GM12878 (cell line): Measurements from ENCODE around the gene MCHR1. TPM values are rescaled to one million over a fixed set of nuclear protein-coding genes. Genes with fewer than 3 reads are reported as not detected.
A peak's percentile ranks its signal among the peaks of the same experiment; 100 is the strongest.

Experiments used
- ATAC-seq: fragments of 200-7000 bp; cut with Tn5 transposase; 3 replicates; pipeline ENCODE4 v1.9.1; 2020; ENCODE audit warnings: mild to moderate bottlenecking, moderate library complexity
- BruUV-seq: library from RNA; stranded (reverse); fragments of 400-500 nt; replicated peaks from 2 replicates; lab custom pipeline; 2021; lab: Mats Ljungman, UMichigan
- CTCF ChIA-PET: fragments of 300-600 bp; sonication (Branson Sonifier 250); formaldehyde crosslinking; extraction: SDS; loops from one replicate; lab custom pipeline; 2021; ENCODE audit warnings: inconsistent platforms; lab: Yijun Ruan, JAX
- POLR2A ChIA-PET: fragments of 350-600 bp; formaldehyde crosslinking; extraction: SDS; loops from one replicate; lab custom pipeline; 2021; ENCODE audit warnings: inconsistent platforms; lab: Charles Lee
- RAD21 ChIA-PET: fragments of 300-600 bp; sonication (Branson Sonifier 250); formaldehyde crosslinking; loops from one replicate; lab custom pipeline; 2023; ENCODE audit warnings: antibody characterized with exemption; ENCODE audit not compliant: unreplicated experiment; lab: Charles Lee
- SMC1A ChIA-PET: fragments of 300-600 bp; sonication (Branson Sonifier 250); formaldehyde crosslinking; loops from one replicate; lab custom pipeline; 2023; ENCODE audit not compliant: unreplicated experiment, uncharacterized antibody; lab: Charles Lee
- DNase-seq: peaks from one replicate; pipeline ENCODE4 v3.0.0-alpha.2; 2011; ENCODE audit warnings: low read depth, low spot score
- FAIRE-seq: peaks from 3 replicates; lab custom pipeline; 2011; peaks lifted over from hg19 to GRCh38; lab: Jason Lieb, UNC
- H2AFZ ChIP-seq: 2 replicates; pipeline ENCODE4 v1.6.0; 2011; ENCODE audit warnings: low read depth, low read length, control low read depth; ENCODE audit not compliant: control insufficient read depth
- H3K27ac ChIP-seq: 2 replicates; pipeline ENCODE4 v1.5.1; 2011; ENCODE audit warnings: control low read depth; ENCODE audit not compliant: control insufficient read depth, insufficient read depth
- H3K27me3 ChIP-seq, 2 experiments: replicated peaks in 1 of 2; 2 replicates each; pipeline versions ENCODE4 v1.6.0 to v1.6.1; 2011; ENCODE audit warnings: low read length in 1 of 2; ENCODE audit not compliant: control insufficient read depth in 2 of 2, insufficient read depth in 2 of 2
- H3K36me3 ChIP-seq, 2 experiments: 2 replicates each; pipeline ENCODE4 v1.5.1; 2011; ENCODE audit warnings: low read length in 1 of 2; ENCODE audit not compliant: control insufficient read depth in 2 of 2, insufficient read depth in 2 of 2
- H3K4me1 ChIP-seq: 2 replicates; pipeline ENCODE4 v1.6.1; 2011; ENCODE audit warnings: mild to moderate bottlenecking, low read length, moderate library complexity, mixed read lengths; ENCODE audit not compliant: control insufficient read depth, insufficient read depth
- H3K4me2 ChIP-seq: 2 replicates; pipeline ENCODE4 v1.6.0; 2011; ENCODE audit warnings: control low read depth; ENCODE audit not compliant: control insufficient read depth, insufficient read depth
- H3K4me3 ChIP-seq: fragments of 200-600 bp; sonication (generic); 2 replicates; pipeline ENCODE4 v1.5.1; 2016
- H3K79me2 ChIP-seq: 2 replicates; pipeline ENCODE4 v1.6.0; 2011; ENCODE audit warnings: low read length; ENCODE audit not compliant: control insufficient read depth, insufficient read depth
- H3K9ac ChIP-seq: 2 replicates; pipeline ENCODE4 v1.8.0; 2011; ENCODE audit warnings: low read length, control low read depth, mixed read lengths; ENCODE audit not compliant: control insufficient read depth, insufficient read depth
- H3K9me3 ChIP-seq: replicated peaks from 3 replicates; pipeline ENCODE4 v1.5.1; 2011; ENCODE audit warnings: mild to moderate bottlenecking, low read length; ENCODE audit not compliant: control insufficient read depth, insufficient read depth
- H4K20me1 ChIP-seq: 2 replicates; pipeline ENCODE4 v1.6.0; 2011; ENCODE audit not compliant: control insufficient read depth, insufficient read depth
- LARP7 ChIP-seq: fragments of 450-650 bp; IDR thresholded peaks from 2 replicates; pipeline ENCODE4 v1.6.1; 2017; ENCODE audit warnings: mild to moderate bottlenecking
- TCF7 ChIP-seq: IDR thresholded peaks from 2 replicates; pipeline ENCODE4 v1.6.1; 2014; ENCODE audit warnings: antibody characterized with exemption, borderline replicate concordance
- WGBS: methylation state at CpG from one replicate; pipeline ENCODE4 v1.1.6; 2016; ENCODE audit warnings: low lambda C conversion rate; ENCODE audit not compliant: insufficient replicate concordance, insufficient coverage; ENCODE audit errors: missing lambda C conversion rate; 5-methylcytosine and 5-hydroxymethylcytosine counted together
- in situ Hi-C: fragments of 300-500 bp; cut with MboI; formaldehyde crosslinking; loops from 9 replicates; pipeline ENCODE4 v1.14.3; 2018; ENCODE audit warnings: mixed read lengths
- intact Hi-C: fragments of 100-400 bp; cut with micrococcal nuclease; formaldehyde crosslinking; loops from one replicate; pipeline ENCODE4 v1.14.2; 2022; ENCODE audit not compliant: unreplicated experiment
- polyA plus RNA-seq, 11 experiments: library from polyadenylated mRNA; depleted of rRNA in 4 of 11; unstranded in 6 of 11; stranded (reverse) in 5 of 11; fragments of >200 nt; fragmentation: Nextera tagmentation in 4 of 11; fragmentation: Illumina TruSeq in 1 of 11; extraction: Ambion mirVana in 4 of 11; extraction: Trizol in 1 of 11; gene quantifications; 1 replicate in 1 of 11; 2 replicates in 10 of 11; pipeline versions ENCODE4 v1.2.1 to v1.2.3, GENCODE V29; 2011 to 2016; ENCODE audit warnings: inconsistent platforms in 2 of 11, missing spikeins in 2 of 11, low read depth in 1 of 11
- total RNA-seq, 4 experiments: library from RNA; depleted of rRNA in 3 of 4; stranded (reverse); fragments of >200 nt in 3 of 4; fragmentation: Illumina TruSeq in 1 of 4; extraction: Trizol in 1 of 4; gene quantifications; 2 replicates each; pipeline versions ENCODE4 v1.2.1 to v1.2.3, GENCODE V29; 2013 to 2021
- TF ChIP-seq, protein P1 (sequence below): fragments of 450-650 bp; formaldehyde crosslinking; IDR thresholded peaks from 2 replicates; pipeline ENCODE4 v1.5.0; 2022; ENCODE audit warnings: mild to moderate bottlenecking, missing genetic modification characterization

MCHR1 gene
- total and polyA plus RNA-seq, 10 of the 15 experiments (the other 5 are each of a cell fraction or from before 2014, with no cell fraction given), result not detected

DNA sequence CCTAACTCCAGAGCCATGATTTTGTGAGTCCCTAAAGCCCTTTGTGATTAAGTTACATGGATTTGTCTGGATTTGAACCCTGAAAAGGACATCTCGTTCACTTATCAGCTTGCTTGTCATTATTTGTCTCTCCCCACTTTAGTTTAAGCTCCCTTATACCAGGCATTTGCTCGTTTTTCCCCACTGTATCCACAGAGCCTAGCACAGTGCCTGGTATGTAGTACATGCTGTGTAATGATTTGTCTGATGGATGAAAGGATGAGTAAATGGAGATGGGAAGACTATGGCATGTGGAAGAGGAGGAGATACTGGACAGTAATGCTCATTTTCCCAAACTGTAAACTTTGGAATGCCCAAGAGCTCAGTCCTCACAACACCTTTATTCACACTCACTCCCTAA lies 9.2 kb upstream of the MCHR1 start:
- Histone ChIP-seq H3K4me1 (no peaks in the 10 kb centered on the region), H3K27me3 (no peaks in the 10 kb centered on the region), H3K9me3 (no peaks in the 10 kb centered on the region; the same call in 2 of the 3 replicates), H3K27ac (no peak overlapping the region), H3K9ac (no peak overlapping the region), H3K36me3 (no peaks in the 10 kb centered on the region), H4K20me1 (no peaks in the 10 kb centered on the region), H3K79me2 (no peaks in the 10 kb centered on the region), H3K4me2 (no peak overlapping the region), H2AFZ (no peak overlapping the region; the same call in 1 of the 2 replicates), H3K4me3 (no peak overlapping the region)
- intact Hi-C loops, result no loop called here
- ChIA-PET CTCF (interaction anchor here (1.4 to 1.9 kb wide), 2 partner anchors 13 to 229 kb away, joined by 7 to 8 read pairs; no protein-coding TSS in a partner anchor), POLR2A (interaction anchor here (1.8 kb wide), 1 partner anchor 8 kb away, joined by 3 read pairs; no protein-coding TSS in a partner anchor), RAD21 (interaction anchor here (0.8 to 1.0 kb wide), 2 partner anchors 13 to 90 kb away, joined by 3 to 4 read pairs; no protein-coding TSS in a partner anchor), SMC1A (no interaction called here)
- WGBS, result 22% methylated on average over 2 of the region's 2 CpGs
- FAIRE-seq (no peak), DNase-seq (no peak), ATAC-seq (no peak)
- in situ Hi-C loops, result no loop called here
- no TSS peak for BruUV-seq
- TF ChIP-seq LARP7, result no peak
- TF ChIP-seq, protein P1, sequence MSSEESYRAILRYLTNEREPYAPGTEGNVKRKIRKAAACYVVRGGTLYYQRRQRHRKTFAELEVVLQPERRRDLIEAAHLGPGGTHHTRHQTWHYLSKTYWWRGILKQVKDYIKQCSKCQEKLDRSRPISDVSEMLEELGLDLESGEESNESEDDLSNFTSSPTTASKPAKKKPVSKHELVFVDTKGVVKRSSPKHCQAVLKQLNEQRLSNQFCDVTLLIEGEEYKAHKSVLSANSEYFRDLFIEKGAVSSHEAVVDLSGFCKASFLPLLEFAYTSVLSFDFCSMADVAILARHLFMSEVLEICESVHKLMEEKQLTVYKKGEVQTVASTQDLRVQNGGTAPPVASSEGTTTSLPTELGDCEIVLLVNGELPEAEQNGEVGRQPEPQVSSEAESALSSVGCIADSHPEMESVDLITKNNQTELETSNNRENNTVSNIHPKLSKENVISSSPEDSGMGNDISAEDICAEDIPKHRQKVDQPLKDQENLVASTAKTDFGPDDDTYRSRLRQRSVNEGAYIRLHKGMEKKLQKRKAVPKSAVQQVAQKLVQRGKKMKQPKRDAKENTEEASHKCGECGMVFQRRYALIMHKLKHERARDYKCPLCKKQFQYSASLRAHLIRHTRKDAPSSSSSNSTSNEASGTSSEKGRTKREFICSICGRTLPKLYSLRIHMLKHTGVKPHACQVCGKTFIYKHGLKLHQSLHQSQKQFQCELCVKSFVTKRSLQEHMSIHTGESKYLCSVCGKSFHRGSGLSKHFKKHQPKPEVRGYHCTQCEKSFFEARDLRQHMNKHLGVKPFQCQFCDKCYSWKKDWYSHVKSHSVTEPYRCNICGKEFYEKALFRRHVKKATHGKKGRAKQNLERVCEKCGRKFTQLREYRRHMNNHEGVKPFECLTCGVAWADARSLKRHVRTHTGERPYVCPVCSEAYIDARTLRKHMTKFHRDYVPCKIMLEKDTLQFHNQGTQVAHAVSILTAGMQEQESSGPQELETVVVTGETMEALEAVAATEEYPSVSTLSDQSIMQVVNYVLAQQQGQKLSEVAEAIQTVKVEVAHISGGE, result 0 out of 2 replicates have a peak, but pooled peaks have one; percentile 15

DNA sequence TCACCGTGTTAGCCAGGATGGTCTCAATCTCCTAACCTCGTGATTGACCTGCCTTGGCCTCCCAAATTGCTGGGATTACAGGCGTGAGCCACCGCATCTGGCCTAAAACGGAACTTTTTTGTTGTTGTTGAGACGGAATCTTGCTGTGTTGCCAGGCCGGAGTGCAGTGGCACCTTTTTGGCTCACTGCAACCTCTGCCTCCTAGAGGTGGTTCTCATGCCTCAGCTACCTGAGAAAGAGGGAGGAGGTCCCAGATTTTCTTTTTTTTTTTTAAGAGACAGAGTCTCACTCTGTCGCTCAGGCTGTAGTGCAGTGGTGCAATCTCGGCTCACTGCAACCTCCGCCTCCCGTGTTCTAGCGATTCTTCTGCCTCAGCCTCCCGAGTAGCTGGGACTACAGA lies 7.9 kb upstream of the MCHR1 start:
- no peak for FAIRE-seq
- CTCF ChIA-PET, result interaction anchor here (1.7 kb wide), 1 partner anchor 12 kb away, joined by 5 read pairs; no protein-coding TSS in a partner anchor
- intact Hi-C loops, result no loop called here
- no peaks in the 10 kb centered on the region for H4K20me1 ChIP-seq
- no peak for DNase-seq
- no peaks in the 10 kb centered on the region; the same call in 2 of the 3 replicates for H3K9me3 ChIP-seq
- H3K9ac ChIP-seq, result no peak overlapping the region
- POLR2A ChIA-PET, result interaction anchor here (0.6 kb wide), 1 partner anchor 67 kb away, joined by 4 read pairs; no protein-coding TSS in a partner anchor
- no peak overlapping the region for H2AFZ ChIP-seq
- ATAC-seq, result no peak
- H3K4me3 ChIP-seq, result no peak overlapping the region
- SMC1A ChIA-PET, result interaction anchor here (1.1 kb wide), 1 partner anchor 20 kb away, joined by 3 read pairs; no protein-coding TSS in a partner anchor
- no peaks in the 10 kb centered on the region for H3K27me3 ChIP-seq
- no peak for TF ChIP-seq TCF7
- H3K27ac ChIP-seq, result no peak overlapping the region
- 85% methylated on average over 11 of the region's 13 CpGs for WGBS
- BruUV-seq, result no TSS peak
- no peaks in the 10 kb centered on the region for H3K79me2 ChIP-seq
- in situ Hi-C loops, result no loop called here
- no peaks in the 10 kb centered on the region for H3K36me3 ChIP-seq
- RAD21 ChIA-PET, result no interaction called here
- H3K4me1 ChIP-seq, result no peaks in the 10 kb centered on the region
- H3K4me2 ChIP-seq, result no peak overlapping the region
